PC-3 (cell line): Measurements from ENCODE around the gene PAX4. TPM values are rescaled to one million over a fixed set of nuclear protein-coding genes. Genes with fewer than 3 reads are reported as not detected.

Experiments
- ATAC-seq: fragments of 200-7000 bp; cut with Tn5 transposase; 2 replicates; pipeline ENCODE4 v1.9.1; 2020; ENCODE audit warnings: mild to moderate bottlenecking, moderate library complexity
- BruUV-seq: library from RNA; stranded (reverse); fragments of 400-500 nt; replicated peaks from 2 replicates; lab custom pipeline; 2021; lab: Mats Ljungman, UMichigan
- CTCF ChIA-PET: fragments of 300-600 bp; sonication (Branson Sonifier 250); formaldehyde crosslinking; loops from one replicate; lab custom pipeline; 2022; ENCODE audit warnings: antibody characterized with exemption; lab: Charles Lee
- POLR2A ChIA-PET: fragments of 300-600 bp; sonication (Branson Sonifier 250); formaldehyde crosslinking; loops from one replicate; lab custom pipeline; 2022; ENCODE audit warnings: antibody characterized with exemption; ENCODE audit not compliant: unreplicated experiment; lab: Charles Lee
- DNase-seq: peaks from one replicate; pipeline ENCODE4 v3.0.0-alpha.2; 2015
- H2AFZ ChIP-seq: fragments of 300-600 bp; sonication (generic); 2 replicates; pipeline ENCODE4 v1.6.0; 2016; ENCODE audit warnings: antibody characterized with exemption, low read length
- H3F3A ChIP-seq: fragments of 300-600 bp; sonication (generic); one replicate; pipeline ENCODE4 v1.6.0; 2017; ENCODE audit warnings: antibody characterized with exemption, low read length, control low read depth, mild to moderate bottlenecking; ENCODE audit not compliant: unreplicated experiment
- H3K27ac ChIP-seq: fragments of 300-600 bp; sonication (generic); 2 replicates; pipeline ENCODE4 v1.5.1; 2016; ENCODE audit warnings: mild to moderate bottlenecking, low read length
- H3K27me3 ChIP-seq: fragments of 300-600 bp; sonication (generic); 2 replicates; pipeline ENCODE4 v1.6.1; 2016; ENCODE audit warnings: low read length, mixed read lengths
- H3K36me3 ChIP-seq: fragments of 300-600 bp; sonication (generic); 2 replicates; pipeline ENCODE4 v1.6.1; 2016; ENCODE audit warnings: low read depth, mixed run types, low read length, mixed read lengths
- H3K4me1 ChIP-seq: fragments of 300-600 bp; sonication (generic); 2 replicates; pipeline ENCODE4 v1.5.1; 2016; ENCODE audit warnings: low read length; ENCODE audit not compliant: insufficient read depth
- H3K4me2 ChIP-seq: fragments of 300-600 bp; sonication (generic); 2 replicates; pipeline ENCODE4 v1.6.0; 2016; ENCODE audit warnings: low read length
- H3K4me3 ChIP-seq: fragments of 300-600 bp; sonication (generic); 2 replicates; pipeline ENCODE4 v1.5.1; 2016; ENCODE audit warnings: mild to moderate bottlenecking, low read length, mixed read lengths
- H3K79me2 ChIP-seq: fragments of 300-600 bp; sonication (generic); 2 replicates; pipeline ENCODE4 v1.6.1; 2017; ENCODE audit warnings: low read length, mixed read lengths
- H3K9ac ChIP-seq: fragments of 300-600 bp; sonication (generic); 2 replicates; pipeline ENCODE4 v1.6.0; 2016; ENCODE audit warnings: mild to moderate bottlenecking, low read length
- H3K9me2 ChIP-seq: fragments of 300-600 bp; sonication (generic); replicated peaks from 2 replicates; pipeline ENCODE4 v1.6.1; 2016; ENCODE audit warnings: mixed run types, low read length, mixed read lengths
- H3K9me3 ChIP-seq: fragments of 300-600 bp; sonication (generic); 2 replicates; pipeline ENCODE4 v1.6.1; 2016; ENCODE audit warnings: low read length, mixed read lengths
- H4K20me1 ChIP-seq: fragments of 300-600 bp; sonication (generic); 2 replicates; pipeline ENCODE4 v1.6.1; 2016; ENCODE audit warnings: low read length, mixed read lengths
- EZH2 ChIP-seq: fragments of 300-600 bp; sonication (generic); IDR thresholded peaks from one replicate; pipeline ENCODE4 v1.6.1; 2017; ENCODE audit warnings: antibody characterized with exemption, mild to moderate bottlenecking, low read length; ENCODE audit not compliant: unreplicated experiment
- EZH2phosphoT487 ChIP-seq: fragments of 300-600 bp; sonication (generic); IDR thresholded peaks from 2 replicates; pipeline ENCODE4 v1.6.1; 2018; ENCODE audit warnings: mild to moderate bottlenecking, antibody characterized with exemption, low read length, borderline replicate concordance
- intact Hi-C: fragments of 100-400 bp; cut with micrococcal nuclease; formaldehyde crosslinking; loops from 2 replicates; pipeline ENCODE4 v1.9.0; 2023
- total RNA-seq: library from RNA; depleted of rRNA; stranded (reverse); fragments of >200 nt; gene quantifications from 2 replicates; pipeline ENCODE4 v1.2.3, GENCODE V29; 2014
- TF ChIP-seq, protein P1 (sequence below): fragments of 300-600 bp; sonication (generic); conservative IDR thresholded peaks from 2 replicates; pipeline ENCODE4 v1.5.1; 2017; ENCODE audit warnings: antibody characterized with exemption, low read depth, mild to moderate bottlenecking, low read length

The PAX4 gene
- total RNA-seq, 1 experiment from 2014 or later, result not detected

GRCh38 chr7:127619681-127620405 lies 1.9 kb upstream of the PAX4 start:
- Histone ChIP-seq H4K20me1 (no peaks in the 10 kb centered on the region), H3K9me2 (no peaks in the 10 kb centered on the region), H2AFZ (no peak overlapping the region), H3K4me3 (no peak overlapping the region), H3K9ac (no peak overlapping the region), H3K9me3 (no peaks in the 10 kb centered on the region), H3F3A (no peaks in the 10 kb centered on the region), H3K4me2 (no peak overlapping the region), H3K36me3 (no peaks in the 10 kb centered on the region), H3K27me3 (peaks cover 96% of the 10 kb centered on the region), H3K27ac (no peak overlapping the region), H3K4me1 (no peaks in the 10 kb centered on the region), H3K79me2 (no peaks in the 10 kb centered on the region)
- no peak for TF ChIP-seq EZH2phosphoT487
- TF ChIP-seq, protein P1, sequence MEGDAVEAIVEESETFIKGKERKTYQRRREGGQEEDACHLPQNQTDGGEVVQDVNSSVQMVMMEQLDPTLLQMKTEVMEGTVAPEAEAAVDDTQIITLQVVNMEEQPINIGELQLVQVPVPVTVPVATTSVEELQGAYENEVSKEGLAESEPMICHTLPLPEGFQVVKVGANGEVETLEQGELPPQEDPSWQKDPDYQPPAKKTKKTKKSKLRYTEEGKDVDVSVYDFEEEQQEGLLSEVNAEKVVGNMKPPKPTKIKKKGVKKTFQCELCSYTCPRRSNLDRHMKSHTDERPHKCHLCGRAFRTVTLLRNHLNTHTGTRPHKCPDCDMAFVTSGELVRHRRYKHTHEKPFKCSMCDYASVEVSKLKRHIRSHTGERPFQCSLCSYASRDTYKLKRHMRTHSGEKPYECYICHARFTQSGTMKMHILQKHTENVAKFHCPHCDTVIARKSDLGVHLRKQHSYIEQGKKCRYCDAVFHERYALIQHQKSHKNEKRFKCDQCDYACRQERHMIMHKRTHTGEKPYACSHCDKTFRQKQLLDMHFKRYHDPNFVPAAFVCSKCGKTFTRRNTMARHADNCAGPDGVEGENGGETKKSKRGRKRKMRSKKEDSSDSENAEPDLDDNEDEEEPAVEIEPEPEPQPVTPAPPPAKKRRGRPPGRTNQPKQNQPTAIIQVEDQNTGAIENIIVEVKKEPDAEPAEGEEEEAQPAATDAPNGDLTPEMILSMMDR, result no peak
- no peak for TF ChIP-seq EZH2
- DNase-seq (no peak), ATAC-seq (peak; percentile 24)
- intact Hi-C loops, result no loop called here
- ChIA-PET POLR2A (no interaction called here), CTCF (no interaction called here)
- BruUV-seq, result no TSS peak

- intact Hi-C loops, result no loop called here
- H3K9ac ChIP-seq, result no peak overlapping the region
- no peak overlapping the region for H3K4me2 ChIP-seq
- POLR2A ChIA-PET, result no interaction called here
- H3K9me3 ChIP-seq, result no peaks in the 10 kb centered on the region
- H2AFZ ChIP-seq, result no peak overlapping the region
- no peaks in the 10 kb centered on the region for H3K9me2 ChIP-seq
- no peaks in the 10 kb centered on the region for H3F3A ChIP-seq
- H3K79me2 ChIP-seq, result no peaks in the 10 kb centered on the region
- H3K36me3 ChIP-seq, result no peaks in the 10 kb centered on the region
- ATAC-seq (no peak), DNase-seq (no peak)
- peaks cover 95% of the 10 kb centered on the region for H3K27me3 ChIP-seq
- H3K27ac ChIP-seq, result no peak overlapping the region
- H4K20me1 ChIP-seq, result no peaks in the 10 kb centered on the region
- H3K4me1 ChIP-seq, result no peaks in the 10 kb centered on the region
- BruUV-seq, result no TSS peak
- no peak for TF ChIP-seq EZH2
- TF ChIP-seq, protein P1, result no peak
- no peak for TF ChIP-seq EZH2phosphoT487
- CTCF ChIA-PET, result no interaction called here
- H3K4me3 ChIP-seq, result no peak overlapping the region
Observed at GRCh38 chr7:127618775-127619174, 833 bp upstream of the PAX4 start.

- Histone ChIP-seq H3K79me2 (no peaks in the 10 kb centered on the region), H3K9ac (no peak overlapping the region), H3K9me2 (no peaks in the 10 kb centered on the region), H2AFZ (no peak overlapping the region), H4K20me1 (no peaks in the 10 kb centered on the region), H3K27ac (no peak overlapping the region), H3K4me2 (no peak overlapping the region), H3K4me3 (no peak overlapping the region), H3K27me3 (peaks cover 77% of the 10 kb centered on the region), H3F3A (no peaks in the 10 kb centered on the region), H3K4me1 (no peaks in the 10 kb centered on the region), H3K36me3 (no peaks in the 10 kb centered on the region), H3K9me3 (no peaks in the 10 kb centered on the region)
- intact Hi-C loops, result no loop called here
- DNase-seq (no peak), ATAC-seq (no peak)
- CTCF ChIA-PET, result interaction anchor here (0.6 kb wide), 1 partner anchor 47 kb away, joined by 3 read pairs; no protein-coding TSS in a partner anchor
- POLR2A ChIA-PET, result no interaction called here
- BruUV-seq, result no TSS peak
- TF ChIP-seq, protein P1, result no peak
- TF ChIP-seq EZH2phosphoT487 (no peak), EZH2 (no peak)
Observed at GRCh38 chr7:127616724-127617123, 1.2 kb downstream of the PAX4 start.
